Posterior vena cava (tissue), 2 donors: ENCODE data around the gene SPAG4. TPM values are rescaled to one million over a fixed set of nuclear protein-coding genes. Genes with fewer than 3 reads are reported as not detected.
A peak's percentile ranks its signal among the peaks of the same experiment; 100 is the strongest.

Source experiments
- DNase-seq: peaks from one replicate; pipeline ENCODE4 v3.0.0-alpha.2; 2020; ENCODE audit warnings: low spot score
- intact Hi-C, 2 donors: fragments of 100-400 bp; cut with DNase I; formaldehyde crosslinking; loops; one replicate each; pipeline versions ENCODE4 v1.14.1 to v1.14.2; 2022 to 2023
- total RNA-seq, 2 donors: library from RNA; stranded (reverse); fragmentation: NEBNext Ultra II Directional; extraction: Animal tissue kit (Norgen Biotek cat#: 25700); gene quantifications; one replicate each; pipeline ENCODE4 v1.2.1, GENCODE V29; 2021
- donor health status: DM: yes; HTN: yes; CAD: no.
- donor health status: DM: yes; HTN: yes; CAD: no.

Gene SPAG4
- total RNA-seq, 2 donors from 2014 or later, result 2.1 to 2.8 TPM

DNA sequence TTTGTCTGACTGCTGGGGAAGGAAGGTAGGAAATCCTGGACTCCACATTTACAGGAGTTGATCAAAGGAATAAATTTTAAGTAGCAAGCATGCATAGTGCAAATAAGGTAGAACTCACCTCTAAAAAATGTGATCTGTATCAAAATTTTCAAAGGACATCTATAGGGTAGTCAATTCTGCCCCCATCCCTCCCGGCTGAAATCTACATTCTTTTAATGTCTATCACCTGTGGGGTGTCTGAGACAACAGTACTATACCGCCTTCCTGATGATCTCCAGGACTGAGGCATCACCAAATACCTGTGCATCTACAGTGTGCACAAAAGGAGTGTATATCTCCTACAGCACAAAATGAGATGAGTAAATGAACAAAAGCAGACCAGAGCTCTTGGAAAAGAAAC is 29.2 kb downstream of the SPAG4 start:
- intact Hi-C loops, result no loop called here
- DNase-seq, result no peak

DNA sequence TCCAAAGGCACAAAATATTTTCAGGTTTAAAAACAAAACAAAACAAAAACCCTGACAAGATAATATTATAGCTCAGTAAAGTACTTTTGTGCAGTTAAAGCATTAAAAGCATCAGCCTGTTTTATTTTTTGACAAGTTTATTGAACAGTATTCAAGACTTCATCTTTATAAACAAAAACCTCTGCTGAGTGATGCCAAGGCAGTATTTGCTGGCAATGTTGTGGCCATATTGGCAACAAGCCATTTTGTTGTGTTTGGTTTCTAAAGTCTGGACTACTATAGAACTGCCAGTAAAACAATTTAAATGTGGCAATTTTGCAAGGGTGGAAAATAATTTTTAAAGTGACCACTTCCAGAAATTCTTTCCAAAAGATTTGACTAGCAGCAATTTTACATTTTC is 33.2 kb downstream of the SPAG4 start:
- DNase-seq, result no peak
- intact Hi-C loops, result no loop called here

DNA sequence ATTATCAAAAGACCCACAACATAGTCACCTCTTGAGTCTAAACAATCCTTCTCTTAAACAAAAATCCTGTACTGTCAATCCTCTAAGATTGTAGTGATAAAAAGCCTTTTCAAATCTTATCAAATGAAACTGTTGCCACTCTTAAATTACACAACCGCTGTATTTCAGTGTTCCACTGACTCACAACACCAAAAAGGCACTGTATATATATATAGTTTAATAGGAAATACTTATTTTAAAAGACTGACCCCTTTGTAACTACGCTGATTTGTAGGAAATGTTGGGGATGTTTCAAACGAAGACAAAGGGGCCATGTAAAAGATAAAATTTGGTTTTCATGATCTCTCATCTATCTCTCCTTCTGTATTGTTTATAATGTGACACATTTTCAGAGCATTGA is 35.0 kb downstream of the SPAG4 start:
- intact Hi-C loops, result no loop called here
- DNase-seq, result no peak

DNA sequence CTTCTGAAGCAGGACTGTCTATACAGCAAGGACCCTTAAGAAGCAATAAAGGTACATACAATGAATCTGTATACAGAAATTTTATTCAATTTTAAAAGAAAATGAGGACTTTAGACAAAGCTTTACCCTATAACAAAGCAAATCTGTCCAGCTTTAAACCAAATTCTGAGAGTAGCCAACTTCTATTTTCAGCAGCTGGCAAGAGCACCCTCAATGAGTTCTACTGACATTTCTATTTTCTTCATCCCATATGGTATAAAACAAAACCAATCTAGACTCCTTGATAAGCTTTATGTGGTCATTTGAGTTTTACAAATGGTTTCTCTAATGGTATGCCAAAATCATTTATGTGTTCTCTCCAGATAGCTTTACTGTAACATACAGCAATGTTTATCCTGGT is 36.3 kb downstream of the SPAG4 start:
- no peak for DNase-seq

DNA sequence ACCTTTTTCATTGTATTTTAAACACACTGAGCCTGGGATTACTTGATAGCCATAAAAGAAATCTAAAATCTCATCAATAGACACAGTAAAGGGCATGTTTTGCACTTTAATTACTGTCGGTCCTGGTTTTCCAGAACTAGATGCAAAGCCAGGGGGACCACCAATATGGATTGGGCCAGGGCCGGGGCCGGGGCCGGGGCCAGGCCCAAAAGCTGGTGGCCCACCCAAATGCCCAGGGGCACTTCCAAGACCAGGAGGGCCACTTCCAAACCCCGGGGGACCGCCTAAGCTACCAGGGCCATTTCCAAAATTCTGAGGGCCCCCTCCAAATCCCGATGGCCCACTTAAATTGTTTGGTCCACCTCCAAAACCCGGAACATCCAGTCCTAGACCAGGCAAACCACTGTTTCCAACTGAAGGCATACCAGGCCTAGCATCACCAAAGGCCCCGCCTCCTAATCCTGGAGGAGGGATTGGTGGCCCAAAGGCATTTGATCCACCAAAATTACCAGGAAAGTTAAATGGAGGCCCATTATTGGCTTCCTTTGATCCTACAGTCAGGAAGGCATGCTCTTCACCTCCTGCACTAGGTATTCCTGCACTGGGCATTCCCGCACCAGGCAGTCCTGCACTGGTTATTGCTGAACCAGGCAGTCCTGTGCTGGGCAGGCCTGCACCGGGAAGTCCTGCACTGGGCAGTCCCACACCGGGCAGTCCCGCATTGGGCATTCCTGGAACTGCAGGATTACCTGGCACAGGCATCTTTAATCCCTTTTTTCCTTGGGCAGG is 37.2 kb downstream of the SPAG4 start:
- intact Hi-C loops, result no loop called here
- DNase-seq, result no peak

More for the DNA sequence above, 36.3 kb downstream of the SPAG4 start:
- intact Hi-C loops, result no loop called here

DNA sequence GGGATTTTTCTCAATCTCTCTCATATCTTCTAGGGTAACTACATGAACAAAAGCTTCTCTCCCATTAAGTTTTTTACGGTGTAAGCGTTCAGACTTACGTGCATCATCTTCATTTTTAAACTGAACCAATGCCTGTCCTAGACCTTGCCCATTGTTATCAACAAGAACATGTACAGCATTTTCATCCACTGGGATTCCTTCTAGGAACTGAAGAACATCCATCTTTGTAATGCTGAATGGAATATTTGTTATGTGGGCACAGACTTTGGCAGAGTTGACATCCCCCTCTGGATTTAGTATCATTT is 37.8 kb downstream of the SPAG4 start:
- intact Hi-C loops, result no loop called here
- no peak for DNase-seq

DNA sequence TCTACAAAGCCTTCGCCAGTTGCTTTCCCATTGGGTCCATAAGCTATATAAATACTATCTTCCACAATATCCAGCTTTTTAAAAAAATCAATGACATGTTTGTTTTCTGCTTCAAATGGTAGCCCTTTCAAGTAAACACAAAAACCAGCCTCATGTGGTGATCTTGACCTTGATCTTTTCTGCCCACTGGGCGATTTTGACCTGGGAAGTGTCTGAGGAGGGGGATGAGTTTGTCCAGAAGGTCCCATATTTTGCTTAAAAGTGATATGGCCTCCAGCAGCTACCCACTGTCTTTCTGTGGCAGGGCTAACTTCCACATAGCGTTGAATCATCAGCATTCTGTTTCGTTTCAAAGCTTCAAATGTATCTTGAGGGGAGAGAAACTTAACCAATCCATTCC is 38.3 kb downstream of the SPAG4 start:
- no peak for DNase-seq
- intact Hi-C loops, result no loop called here

DNA sequence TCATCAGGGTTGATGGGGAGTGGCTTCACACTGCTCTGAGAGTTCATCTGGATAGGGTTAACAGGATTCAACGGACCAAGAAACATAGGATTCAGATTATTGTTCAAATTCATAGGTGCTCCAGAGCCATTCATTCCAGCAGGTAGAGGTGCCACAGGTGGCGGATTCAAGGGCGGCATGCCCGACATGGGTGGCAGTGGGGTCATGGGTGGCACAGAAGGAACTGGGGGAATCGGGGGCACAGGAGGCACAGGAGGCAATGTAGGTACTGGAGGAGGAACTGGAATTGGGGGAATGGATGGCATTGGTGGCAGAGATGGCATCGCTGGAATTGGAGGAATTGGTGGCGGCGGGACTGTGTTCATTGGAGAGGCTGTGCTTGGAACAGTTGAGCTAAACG is 38.8 kb downstream of the SPAG4 start:
- intact Hi-C loops, result no loop called here
- DNase-seq, result no peak

DNA sequence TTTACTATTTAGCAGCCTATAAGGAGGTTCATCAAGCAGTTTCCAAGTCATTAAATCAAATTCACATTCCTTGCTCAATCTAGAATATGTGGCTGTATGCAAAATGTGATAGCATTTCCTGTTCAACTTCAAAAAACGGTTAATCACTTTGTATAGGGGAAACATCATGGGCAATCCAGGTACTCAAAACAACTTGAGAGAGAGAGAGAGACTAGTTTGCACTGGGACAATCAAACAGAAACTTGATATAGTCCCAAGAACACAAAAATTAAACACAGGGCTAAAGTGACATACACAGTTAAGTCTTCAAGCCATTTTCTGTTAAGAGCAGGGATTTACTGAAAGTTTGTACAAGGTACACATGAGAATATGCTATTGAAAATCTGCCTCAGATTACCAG is 41.6 kb downstream of the SPAG4 start:
- DNase-seq, result no peak
- intact Hi-C loops, result no loop called here

DNA sequence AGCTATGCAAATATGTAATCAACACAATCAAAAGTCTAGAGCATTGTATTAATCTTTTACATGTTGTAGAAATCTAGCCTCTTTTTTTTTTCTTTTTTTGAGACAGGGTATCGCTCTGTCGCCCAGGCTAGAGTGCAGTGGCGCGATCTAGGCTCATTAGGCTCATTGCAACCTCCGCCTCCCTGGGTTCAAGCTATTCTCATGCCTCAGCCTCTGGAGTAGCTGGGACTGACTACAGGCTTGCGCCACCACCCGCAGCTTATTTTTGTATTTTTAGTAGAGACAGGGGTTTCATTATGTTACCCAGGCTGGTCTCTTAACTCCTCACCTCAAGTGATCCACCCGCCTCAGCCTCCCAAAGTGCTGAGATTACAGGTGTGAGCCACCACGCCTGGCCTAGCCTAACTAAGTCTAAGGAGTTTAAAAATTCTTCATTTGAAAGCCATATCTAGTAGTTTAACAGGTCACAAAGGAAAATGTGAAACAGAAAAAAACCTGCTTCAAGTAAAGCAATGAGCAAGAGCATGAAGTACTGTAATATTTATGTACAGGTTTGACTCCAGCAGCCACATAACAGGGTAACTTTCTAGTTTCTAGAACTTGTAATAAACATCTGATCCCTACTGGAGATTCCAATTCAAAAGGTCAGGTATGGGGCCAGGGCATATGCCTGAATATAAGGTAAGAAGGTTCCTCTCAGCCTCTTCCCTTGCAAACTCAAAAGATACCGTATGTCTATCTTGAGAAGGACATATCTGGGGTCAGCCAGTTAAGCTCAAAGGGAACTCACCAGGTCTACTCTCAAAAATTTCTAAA is 44.7 kb downstream of the SPAG4 start:
- DNase-seq, result no peak
- intact Hi-C loops, result loop anchor here in 1 of 2 donors (10.0 kb wide), 1 partner anchor 196 kb away; no protein-coding TSS in a partner anchor

DNA sequence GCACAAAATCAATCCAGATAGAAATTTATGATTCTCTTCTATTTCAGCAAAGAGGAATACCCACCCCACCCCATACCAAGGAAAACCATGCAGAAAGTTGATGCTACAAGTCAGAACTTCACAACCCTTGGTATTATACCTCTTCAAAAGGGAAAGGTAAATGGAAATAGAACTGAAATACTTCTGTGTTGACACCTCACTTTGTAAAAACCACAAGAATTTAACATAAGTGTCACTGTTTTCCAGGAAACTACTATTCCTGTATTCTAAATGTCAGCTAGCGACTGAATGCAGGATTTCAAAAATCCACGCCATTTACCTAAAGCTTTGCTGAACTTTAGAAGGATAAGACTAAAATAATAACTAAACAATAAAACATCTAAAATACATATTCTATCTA is 45.4 kb downstream of the SPAG4 start:
- intact Hi-C loops, result loop anchor here in 1 of 2 donors (10.0 kb wide), 1 partner anchor 196 kb away; no protein-coding TSS in a partner anchor
- no peak for DNase-seq

DNA sequence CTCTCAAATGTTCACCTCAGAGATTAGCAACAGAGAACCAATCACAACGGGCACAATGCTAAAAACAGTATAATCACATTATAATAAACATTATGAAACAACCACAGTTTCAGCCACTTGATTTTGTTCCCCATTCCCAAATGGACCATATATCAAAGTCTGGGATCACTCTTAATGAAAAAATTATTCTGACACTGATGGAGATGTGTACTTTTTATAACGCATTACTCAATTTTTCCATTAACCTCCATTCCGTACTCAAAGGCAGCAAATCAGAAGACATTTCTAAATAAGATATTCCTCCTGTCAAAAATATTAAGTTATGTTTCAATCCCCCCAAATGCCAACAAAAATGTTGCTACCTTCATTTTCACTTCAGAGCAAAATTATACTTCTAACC is 46.3 kb downstream of the SPAG4 start:
- intact Hi-C loops, result loop anchor here in 1 of 2 donors (10.0 kb wide), 1 partner anchor 197 kb away; no protein-coding TSS in a partner anchor

DNA sequence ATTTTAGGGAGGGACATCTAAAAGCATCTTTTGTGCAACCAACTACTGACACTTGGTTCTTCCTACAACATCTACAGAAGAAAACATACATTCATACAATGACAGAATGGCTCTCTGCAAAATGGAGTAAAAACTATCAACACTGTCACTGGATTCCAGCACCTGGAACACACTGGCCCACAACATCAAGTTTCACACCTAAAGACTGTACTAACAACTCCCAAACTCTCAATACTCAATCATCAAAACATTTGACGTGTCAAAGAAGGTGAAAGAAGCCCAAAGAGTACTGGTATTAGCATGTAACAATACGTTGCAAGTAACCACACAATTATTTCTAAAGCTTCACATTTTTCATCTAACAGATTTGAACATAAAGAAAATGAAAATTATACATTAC is 46.9 kb downstream of the SPAG4 start:
- no peak for DNase-seq
- intact Hi-C loops, result loop anchor here in 1 of 2 donors (10.0 kb wide), 1 partner anchor 198 kb away; no protein-coding TSS in a partner anchor

More for the DNA sequence above, 46.3 kb downstream of the SPAG4 start:
- no peak for DNase-seq

DNA sequence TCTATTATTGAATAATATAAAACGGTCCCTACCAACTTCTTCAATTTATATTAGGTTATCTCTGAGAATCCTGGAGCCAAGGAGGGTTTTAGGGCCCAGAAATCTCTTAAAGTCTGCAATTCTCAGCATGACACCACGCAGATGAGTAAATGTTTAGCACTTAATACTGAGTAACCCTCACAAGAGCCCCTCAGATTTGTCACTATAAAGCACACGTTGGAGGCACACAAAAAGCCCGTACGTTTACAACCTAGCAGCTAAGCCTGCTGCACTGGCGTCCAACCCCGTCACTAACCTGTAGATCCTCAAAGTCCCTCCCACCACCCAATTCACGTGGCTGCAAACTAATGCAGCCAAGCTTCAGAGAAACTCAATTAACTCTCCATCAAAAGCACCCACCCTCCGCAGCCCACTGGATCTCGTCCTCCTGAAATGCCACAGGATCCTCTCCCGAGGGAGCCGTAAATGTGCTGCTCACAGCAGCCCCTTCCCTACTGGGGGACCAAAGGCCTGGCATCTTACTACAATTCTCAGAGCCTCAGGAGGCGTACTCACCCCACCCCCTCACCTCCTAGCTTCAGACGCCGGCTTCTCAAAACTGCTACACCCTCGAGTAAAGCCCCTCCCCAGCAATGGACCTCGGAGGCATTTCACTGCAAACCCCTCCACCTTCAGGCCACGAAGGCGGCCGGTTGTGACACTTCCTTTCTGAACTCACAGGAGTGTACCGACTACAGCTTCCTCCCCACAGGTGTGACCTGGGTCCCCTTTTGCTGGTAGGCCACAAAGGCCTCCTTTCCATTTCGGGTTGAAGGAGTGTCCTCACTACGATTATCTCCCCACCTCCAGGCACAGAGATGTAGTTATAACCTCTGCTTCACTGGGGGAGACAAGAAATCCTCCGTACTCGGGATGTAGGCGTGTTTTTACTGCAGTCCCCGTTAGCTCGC is 48.2 kb downstream of the SPAG4 start:
- intact Hi-C loops, result loop anchor here in 1 of 2 donors (10.0 kb wide), 1 partner anchor 199 kb away; no protein-coding TSS in a partner anchor
- DNase-seq, result peak; percentile 83

DNA sequence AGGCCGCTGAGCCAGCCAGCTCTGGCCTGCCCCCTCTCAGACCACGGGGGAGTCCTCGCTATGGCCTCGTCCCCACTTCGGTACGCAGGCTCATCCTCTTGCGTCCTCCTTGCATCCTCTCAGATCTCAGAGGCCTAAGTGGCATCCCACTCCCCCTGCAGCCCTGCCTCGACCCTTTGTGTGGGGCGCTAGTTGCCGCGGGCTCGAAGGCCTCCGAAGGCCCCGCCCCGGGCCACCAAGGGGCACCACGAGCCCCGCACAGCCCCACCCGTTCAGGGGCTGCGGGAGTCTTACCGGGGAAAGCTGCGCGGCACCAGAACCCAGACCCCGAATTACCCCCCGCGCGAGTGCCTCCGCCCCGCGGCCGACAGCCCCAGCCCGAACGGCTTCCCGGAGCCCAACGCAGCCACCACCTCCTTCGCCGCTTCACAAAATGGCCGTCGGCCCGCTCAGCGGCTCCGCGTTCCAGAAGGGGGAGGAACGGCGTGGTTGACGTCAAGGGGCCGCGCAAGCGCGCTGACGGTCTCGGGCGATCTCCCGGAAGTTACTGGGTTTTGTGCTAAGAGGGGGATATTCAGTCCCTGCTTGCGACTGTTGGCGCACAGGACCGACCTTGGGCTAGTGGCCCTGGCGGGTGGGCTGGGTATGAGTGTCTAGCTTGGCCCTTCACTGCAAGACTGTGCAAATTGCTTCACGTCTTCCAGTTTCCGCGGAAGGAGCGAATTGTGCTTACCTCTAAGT is 49.0 kb downstream of the SPAG4 start, which contains the start of the genes CPNE1 and RBM12:
Gene CPNE1 (minus strand): TSS at position 435 of the 741 bp plus-strand sequence. CDS start 31,977 bp downstream, outside the sequence.
Gene RBM12 (minus strand): TSS at position 435 of the 741 bp plus-strand sequence. CDS start 9,578 bp downstream, outside the sequence.
- peak; percentile 98 for DNase-seq
- intact Hi-C loops, result loop anchor here in 1 of 2 donors (10.0 kb wide), 1 partner anchor 200 kb away; no protein-coding TSS in a partner anchor

DNA sequence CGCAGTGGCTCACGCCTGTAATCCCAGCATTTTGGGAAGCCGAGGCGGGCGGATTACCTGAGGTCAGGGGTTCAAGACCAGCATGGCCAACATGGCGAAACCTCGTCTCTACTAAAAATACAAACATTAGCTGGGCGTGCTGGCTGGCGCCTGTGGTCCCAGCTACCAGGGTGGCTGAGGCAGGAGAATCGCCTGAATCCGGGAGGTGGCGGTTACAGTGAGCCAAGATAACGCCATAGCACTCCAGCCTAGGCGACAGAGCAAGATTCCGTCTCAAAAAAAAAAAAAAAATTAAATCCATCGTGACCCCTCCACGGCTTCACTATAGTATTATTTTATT is 50.3 kb downstream of the SPAG4 start:
- intact Hi-C loops, result loop anchor here in 1 of 2 donors (10.0 kb wide), 1 partner anchor 201 kb away; no protein-coding TSS in a partner anchor
- no peak for DNase-seq

DNA sequence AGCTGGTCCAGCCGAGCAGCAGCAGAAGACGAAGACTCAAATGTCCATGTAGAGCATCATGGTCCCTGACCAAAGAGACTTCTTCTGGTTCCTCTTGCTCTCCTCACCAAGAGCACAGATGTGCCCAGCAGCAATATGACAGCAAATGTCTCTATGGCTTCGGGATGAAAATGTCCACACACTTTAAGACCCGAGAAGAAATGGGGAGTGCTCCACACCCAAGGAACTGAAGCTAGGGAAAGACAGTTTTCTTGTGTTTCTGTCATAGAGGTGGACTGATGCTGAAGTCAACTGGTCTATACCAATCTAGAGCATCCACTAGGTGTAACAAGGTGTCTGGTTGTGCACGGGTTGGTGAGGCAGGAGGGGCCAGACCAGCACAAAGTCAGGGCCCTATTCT is 53.6 kb downstream of the SPAG4 start:
- DNase-seq, result no peak
- intact Hi-C loops, result loop anchor here in 1 of 2 donors (10.0 kb wide), 1 partner anchor 204 kb away; no protein-coding TSS in a partner anchor

DNA sequence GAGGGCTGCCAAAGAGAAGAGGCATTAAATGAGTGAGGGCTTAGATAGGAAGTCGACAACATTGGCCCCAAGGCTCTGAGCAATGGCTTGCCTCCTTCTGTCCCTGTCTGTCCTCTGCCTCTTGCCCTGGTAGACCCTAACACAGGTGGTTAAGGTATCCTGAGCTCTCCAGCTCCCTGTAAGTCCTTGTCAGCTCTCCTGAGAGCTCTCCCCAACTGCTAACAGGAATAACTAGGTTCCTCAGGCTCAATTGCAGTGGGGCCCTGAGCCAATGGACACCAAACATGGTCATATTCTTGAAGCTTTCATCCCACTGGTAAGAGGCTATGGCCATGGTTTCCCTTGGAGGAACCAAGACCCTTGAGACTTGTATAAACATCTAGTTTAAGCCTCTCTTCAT is 54.1 kb downstream of the SPAG4 start:
- no peak for DNase-seq

More for the DNA sequence above, 54.1 kb downstream of the SPAG4 start:
- intact Hi-C loops, result loop anchor here in 1 of 2 donors (10.0 kb wide), 1 partner anchor 205 kb away; no protein-coding TSS in a partner anchor
